Prostate gland (tissue), 2 donors: ENCODE data around the gene CPT2. TPM values are rescaled to one million over a fixed set of nuclear protein-coding genes. Genes with fewer than 3 reads are reported as not detected.
A peak's percentile ranks its signal among the peaks of the same experiment; 100 is the strongest.

Source experiments
- DNase-seq: peaks from one replicate; pipeline ENCODE4 v3.0.0-alpha.2; 2019; ENCODE audit warnings: low spot score
- H3K27ac ChIP-seq, 2 donors: fragments of 200-600 bp; sonication (generic); 2 replicates each; pipeline ENCODE4 v1.5.1; 2017 to 2019
- H3K27me3 ChIP-seq: fragments of 200-600 bp; sonication (generic); replicated peaks from 2 replicates; pipeline ENCODE4 v1.5.1; 2019; ENCODE audit not compliant: insufficient read depth
- H3K36me3 ChIP-seq, 2 donors: fragments of 200-600 bp; sonication (generic); 1 replicate in 1 of 2; 2 replicates in 1 of 2; pipeline versions ENCODE4 v1.5.1 to v1.8.1; 2017 to 2019
- H3K4me1 ChIP-seq: fragments of 200-600 bp; sonication (generic); replicated peaks from 2 replicates; pipeline ENCODE4 v1.5.1; 2019
- H3K4me3 ChIP-seq, 2 donors: fragments of 200-600 bp; sonication (generic); 2 replicates each; pipeline ENCODE4 v1.5.1; 2017 to 2019
- H3K9me3 ChIP-seq: fragments of 200-600 bp; sonication (generic); 2 replicates; pipeline ENCODE4 v1.5.1; 2017
- POLR2A ChIP-seq: fragments of 450-650 bp; IDR thresholded peaks from one replicate; pipeline ENCODE4 v1.6.1; 2016; ENCODE audit warnings: antibody characterized with exemption, mild to moderate bottlenecking
- POLR2AphosphoS5 ChIP-seq: sonication (generic); formaldehyde crosslinking; IDR thresholded peaks from one replicate; pipeline ENCODE4 v1.6.1; 2017; ENCODE audit warnings: antibody characterized with exemption
- WGBS: methylation state at CpG from one replicate; pipeline ENCODE4 v1.1.5; 2018; 5-methylcytosine and 5-hydroxymethylcytosine counted together
- intact Hi-C: fragments of 100-400 bp; cut with DNase I; formaldehyde crosslinking; loops from one replicate; pipeline ENCODE4 v1.14.2; 2022
- total RNA-seq, 2 donors: library from RNA; depleted of rRNA; stranded (reverse); fragments of >200 nt; gene quantifications; one replicate each; pipeline ENCODE4 v1.1.0, GENCODE V29; 2016
- TF ChIP-seq, protein P1 (sequence below), 4 experiments: fragments of 200-600 bp in 2 of 4; fragments of 450-650 bp in 2 of 4; sonication (generic) in 2 of 4; IDR thresholded peaks; 1 replicate in 3 of 4; 2 replicates in 1 of 4; pipeline ENCODE4 v1.5.1; 2016 to 2019; ENCODE audit warnings: antibody characterized with exemption in 4 of 4, mild to moderate bottlenecking in 2 of 4, moderate library complexity in 2 of 4

CPT2 gene
- total RNA-seq, 2 donors from 2014 or later: 30.6 to 48.1 TPM

DNA sequence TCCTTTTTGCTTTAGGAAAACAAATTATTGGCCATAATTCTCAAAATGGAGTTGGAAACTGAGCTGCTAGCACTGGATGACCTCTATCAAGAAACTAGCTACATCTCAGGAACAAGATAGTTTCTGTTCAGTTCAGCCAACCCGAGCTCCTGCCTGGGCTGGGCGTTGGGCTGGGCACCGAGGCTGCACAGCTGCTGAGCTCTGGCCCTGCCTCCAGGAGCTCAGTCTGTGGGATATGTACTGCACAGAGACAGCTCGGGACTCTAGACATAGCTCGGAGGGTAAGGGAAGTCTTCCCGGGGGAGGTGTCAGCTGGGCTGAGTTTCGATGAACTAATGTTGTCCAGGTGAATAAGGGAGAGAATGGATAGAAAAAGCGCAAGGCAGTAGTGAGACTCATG lies 29.7 kb upstream of the CPT2 start:
- Histone ChIP-seq H3K27me3 (no peaks in the 10 kb centered on the region), H3K4me1 (no peaks in the 10 kb centered on the region), H3K4me3 (no peak overlapping the region), H3K27ac (no peak overlapping the region), H3K36me3 (no peaks in the 10 kb centered on the region), H3K9me3 (no peaks in the 10 kb centered on the region)
- TF ChIP-seq POLR2A (no peak), POLR2AphosphoS5 (no peak)
- TF ChIP-seq, protein P1, sequence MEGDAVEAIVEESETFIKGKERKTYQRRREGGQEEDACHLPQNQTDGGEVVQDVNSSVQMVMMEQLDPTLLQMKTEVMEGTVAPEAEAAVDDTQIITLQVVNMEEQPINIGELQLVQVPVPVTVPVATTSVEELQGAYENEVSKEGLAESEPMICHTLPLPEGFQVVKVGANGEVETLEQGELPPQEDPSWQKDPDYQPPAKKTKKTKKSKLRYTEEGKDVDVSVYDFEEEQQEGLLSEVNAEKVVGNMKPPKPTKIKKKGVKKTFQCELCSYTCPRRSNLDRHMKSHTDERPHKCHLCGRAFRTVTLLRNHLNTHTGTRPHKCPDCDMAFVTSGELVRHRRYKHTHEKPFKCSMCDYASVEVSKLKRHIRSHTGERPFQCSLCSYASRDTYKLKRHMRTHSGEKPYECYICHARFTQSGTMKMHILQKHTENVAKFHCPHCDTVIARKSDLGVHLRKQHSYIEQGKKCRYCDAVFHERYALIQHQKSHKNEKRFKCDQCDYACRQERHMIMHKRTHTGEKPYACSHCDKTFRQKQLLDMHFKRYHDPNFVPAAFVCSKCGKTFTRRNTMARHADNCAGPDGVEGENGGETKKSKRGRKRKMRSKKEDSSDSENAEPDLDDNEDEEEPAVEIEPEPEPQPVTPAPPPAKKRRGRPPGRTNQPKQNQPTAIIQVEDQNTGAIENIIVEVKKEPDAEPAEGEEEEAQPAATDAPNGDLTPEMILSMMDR (IDR thresholded peaks at IDR 0.05): no peak
- intact Hi-C loops: no loop called here
- DNase-seq: no peak
- 82% methylated on average over 8 of the region's 8 CpGs for WGBS

DNA sequence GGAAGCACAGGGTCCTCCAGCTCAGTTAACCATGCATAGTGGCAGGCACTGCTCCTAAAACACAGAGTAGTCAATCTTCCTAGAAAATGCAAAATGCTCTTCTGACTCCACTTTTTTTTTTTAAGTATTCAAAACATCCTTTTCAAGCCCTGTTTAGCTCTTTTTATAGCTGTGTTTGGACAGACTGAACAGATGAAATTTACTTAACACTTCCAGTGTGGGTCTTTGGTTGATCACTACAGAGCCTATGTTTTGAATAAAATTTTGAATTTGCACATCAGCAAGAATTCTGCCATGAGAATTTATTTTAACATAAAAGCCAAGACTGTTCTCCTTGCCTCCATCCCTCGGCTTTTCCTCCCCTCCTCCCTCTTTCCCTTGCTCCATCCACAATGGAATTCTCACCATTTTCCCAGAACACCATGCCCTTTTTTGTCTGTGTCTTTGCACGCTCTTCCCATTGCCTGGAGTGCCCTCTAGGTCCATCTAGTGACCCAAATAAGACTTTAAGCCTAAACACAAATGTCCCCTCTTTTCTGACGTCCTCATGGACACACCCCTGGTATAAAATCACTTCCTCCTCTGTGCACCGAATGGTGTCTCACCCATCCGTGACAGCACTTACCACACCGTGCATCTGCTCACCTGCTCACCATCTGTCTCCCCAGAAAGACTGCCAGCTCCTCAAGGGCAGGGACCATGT lies 24.0 kb upstream of the CPT2 start:
- peak overlapping the region in 1 of 2 donors; percentile 3 for H3K27ac ChIP-seq

GRCh38 chr1:53174971-53175913 lies 21.4 kb upstream of the CPT2 start:
- DNase-seq: no peak
- H3K4me3 ChIP-seq: no peak overlapping the region
- H3K9me3 ChIP-seq: no peaks in the 10 kb centered on the region
- no peak for TF ChIP-seq POLR2AphosphoS5
- TF ChIP-seq, protein P1 (IDR thresholded peaks at IDR 0.05): no peak
- TF ChIP-seq POLR2A: no peak
- intact Hi-C loops: no loop called here
- H3K27ac ChIP-seq: no peak overlapping the region
- WGBS: 81% methylated on average over 10 of the region's 10 CpGs
- H3K27me3 ChIP-seq: no peaks in the 10 kb centered on the region
- peaks cover 9% of the 10 kb centered on the region for H3K4me1 ChIP-seq
- no peaks in the 10 kb centered on the region for H3K36me3 ChIP-seq

More for the DNA sequence above, 24.0 kb upstream of the CPT2 start:
- intact Hi-C loops: no loop called here
- H3K4me3 ChIP-seq: no peak overlapping the region
- 35% methylated on average over 6 of the region's 6 CpGs for WGBS
- H3K36me3 ChIP-seq: no peaks in the 10 kb centered on the region
- peaks cover 9% of the 10 kb centered on the region for H3K4me1 ChIP-seq
- H3K9me3 ChIP-seq: no peaks in the 10 kb centered on the region
- TF ChIP-seq POLR2AphosphoS5 (no peak), POLR2A (no peak)
- TF ChIP-seq, protein P1 (IDR thresholded peaks at IDR 0.05): no peak
- H3K27me3 ChIP-seq: no peaks in the 10 kb centered on the region
- DNase-seq: no peak

DNA sequence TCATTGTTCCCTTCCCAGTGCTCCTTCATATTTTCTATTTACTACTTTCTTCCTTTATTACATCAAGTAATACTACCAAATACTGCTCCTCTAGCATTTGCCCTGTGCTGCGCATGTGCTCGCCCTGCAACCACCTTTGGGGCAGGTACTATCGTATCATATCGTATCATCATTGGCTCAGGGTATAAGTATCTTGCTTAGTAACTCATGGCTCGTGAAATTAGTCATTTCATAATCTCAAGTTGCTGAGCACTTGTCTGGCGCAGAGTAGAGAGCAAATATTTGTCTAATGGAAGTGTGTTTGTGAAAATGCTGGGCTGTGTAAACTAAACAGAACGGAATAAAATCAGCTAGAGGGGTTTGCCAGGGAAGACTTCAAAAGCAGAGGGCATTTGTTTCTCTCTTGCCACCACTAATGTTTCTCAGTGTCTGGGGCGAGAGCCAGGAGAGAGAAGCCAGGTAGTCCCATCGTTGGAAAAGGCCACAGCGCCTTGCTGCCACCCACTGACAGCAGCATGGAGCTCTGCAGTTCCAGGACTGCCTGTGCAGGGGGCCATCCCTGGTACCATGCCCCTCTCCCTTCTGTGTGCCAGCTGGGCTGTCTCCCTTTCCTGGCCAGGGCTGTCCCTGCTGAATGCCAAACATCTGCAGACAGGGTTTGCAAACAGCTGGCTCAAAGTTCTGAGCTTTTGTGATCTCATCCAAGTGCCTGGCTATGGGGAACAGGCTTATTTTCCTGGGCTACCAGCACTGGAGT lies 20.0 kb upstream of the CPT2 start:
- Histone ChIP-seq H3K4me3 (no peak overlapping the region), H3K27ac (peak overlapping the region in 1 of 2 donors; percentile 28), H3K27me3 (no peaks in the 10 kb centered on the region), H3K9me3 (no peaks in the 10 kb centered on the region), H3K36me3 (no peaks in the 10 kb centered on the region), H3K4me1 (peaks cover 9% of the 10 kb centered on the region)
- TF ChIP-seq POLR2AphosphoS5 (peak; percentile 90), POLR2A (no peak)
- TF ChIP-seq, protein P1 (IDR thresholded peaks at IDR 0.05): peak in 3 of 4 experiments; percentile 33 to 37 (median 36)
- intact Hi-C loops: no loop called here
- WGBS: 16% methylated on average over 10 of the region's 10 CpGs
- DNase-seq: peak; percentile 78
